Effector CD4-positive, alpha-beta T cell (primary cell): ENCODE measurements around the gene C9orf57. TPM values are rescaled to one million over a fixed set of nuclear protein-coding genes. Genes with fewer than 3 reads are reported as not detected.
"Not testable (repeated sequence)": the region's sequence is repeated elsewhere in the genome, so short reads cannot be mapped to it uniquely, and the experiment has no call there.

ENCODE experiments used
- DNase-seq: peaks from one replicate; pipeline ENCODE4 v3.0.0-alpha.2; 2020
- total RNA-seq: gene quantifications from one replicate; lab custom pipeline; 2026; lab: John Stamatoyannopoulos, UW

The C9orf57 gene, protein sequence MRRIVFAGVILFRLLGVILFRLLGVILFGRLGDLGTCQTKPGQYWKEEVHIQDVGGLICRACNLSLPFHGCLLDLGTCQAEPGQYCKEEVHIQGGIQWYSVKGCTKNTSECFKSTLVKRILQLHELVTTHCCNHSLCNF
- not detected for total RNA-seq

DNA sequence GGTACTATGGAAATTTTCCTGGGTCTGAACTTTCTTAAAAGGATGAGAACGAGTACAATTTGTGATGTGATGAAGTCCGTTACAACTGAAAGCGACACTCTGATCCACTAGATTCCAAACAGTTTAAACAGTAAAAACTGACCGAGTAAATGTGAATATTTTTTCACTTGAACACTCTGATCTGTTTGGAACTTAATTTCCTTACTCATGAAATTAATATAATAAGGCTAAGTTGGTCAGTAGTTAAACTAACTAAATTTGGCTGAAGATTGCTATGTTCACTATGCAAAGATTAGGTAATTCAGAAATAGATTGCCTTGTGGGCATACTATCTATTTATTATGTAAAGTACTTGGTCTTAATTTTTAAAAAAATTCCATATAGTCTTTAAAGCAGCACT, at the start of gene C9orf57:
Gene C9orf57, minus strand, starts transcription at position 101 of the 400 bp plus-strand sequence. CDS start 1,282 bp downstream, outside the sequence.
- no peak for DNase-seq

DNA sequence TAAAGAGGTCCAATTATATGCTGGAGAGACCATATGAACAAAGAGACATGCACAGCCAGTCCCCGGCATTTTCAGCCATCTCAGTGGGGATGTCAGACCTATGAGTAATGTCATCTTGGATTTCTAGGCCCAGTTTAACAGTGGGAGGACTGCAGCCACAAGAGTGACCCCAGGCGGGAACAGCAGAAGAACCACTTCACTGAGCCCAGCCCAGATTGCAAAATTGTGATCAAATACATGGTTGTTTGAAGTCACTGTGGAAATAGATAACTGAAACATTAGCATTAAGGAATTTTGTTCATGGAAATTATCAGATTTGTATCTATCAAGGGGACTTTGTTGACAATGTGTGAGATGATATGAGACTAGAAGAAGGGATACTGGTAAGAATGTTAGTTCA, 42.1 kb upstream of the C9orf57 start:
- DNase-seq = no peak

DNA sequence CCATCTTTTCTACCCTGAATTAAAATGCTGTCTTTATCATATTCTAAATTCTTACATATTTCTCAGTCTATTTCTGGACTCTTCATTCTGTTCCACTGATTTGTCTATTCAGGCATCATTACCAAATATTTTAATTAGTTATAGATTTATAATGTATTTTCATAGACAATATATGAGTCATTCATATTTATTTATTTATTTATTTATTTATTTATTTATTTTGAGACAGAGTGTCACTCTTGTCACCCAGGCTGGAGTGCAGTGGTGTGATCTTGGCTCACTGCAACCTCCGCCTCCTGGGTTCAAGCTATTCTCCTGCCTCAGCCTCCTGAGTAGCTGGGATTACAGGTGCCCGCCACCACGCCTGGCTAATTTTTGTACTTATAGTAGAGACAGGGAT, 35.1 kb upstream of the C9orf57 start:
- not testable (repeated sequence) for DNase-seq

DNA sequence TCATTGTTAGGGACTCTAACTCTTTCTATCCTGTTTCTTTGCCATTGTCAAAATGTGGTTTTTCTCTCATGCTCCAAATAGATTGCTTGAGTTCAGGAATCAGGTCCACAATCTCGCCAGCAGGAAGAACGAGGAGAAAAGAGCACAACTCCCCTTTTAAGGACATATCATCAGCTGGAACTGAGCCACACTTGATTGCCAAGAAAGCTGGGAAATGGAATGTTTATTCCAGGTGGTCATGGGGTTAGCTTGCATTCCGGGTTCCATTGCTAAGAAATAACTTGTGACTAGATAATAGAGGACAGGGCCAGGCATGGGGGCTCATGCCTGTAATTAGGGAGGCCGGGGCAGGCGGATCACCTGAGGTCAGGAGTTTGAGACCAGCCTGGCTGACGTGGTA, 32.4 kb upstream of the C9orf57 start:
- no peak for DNase-seq

DNA sequence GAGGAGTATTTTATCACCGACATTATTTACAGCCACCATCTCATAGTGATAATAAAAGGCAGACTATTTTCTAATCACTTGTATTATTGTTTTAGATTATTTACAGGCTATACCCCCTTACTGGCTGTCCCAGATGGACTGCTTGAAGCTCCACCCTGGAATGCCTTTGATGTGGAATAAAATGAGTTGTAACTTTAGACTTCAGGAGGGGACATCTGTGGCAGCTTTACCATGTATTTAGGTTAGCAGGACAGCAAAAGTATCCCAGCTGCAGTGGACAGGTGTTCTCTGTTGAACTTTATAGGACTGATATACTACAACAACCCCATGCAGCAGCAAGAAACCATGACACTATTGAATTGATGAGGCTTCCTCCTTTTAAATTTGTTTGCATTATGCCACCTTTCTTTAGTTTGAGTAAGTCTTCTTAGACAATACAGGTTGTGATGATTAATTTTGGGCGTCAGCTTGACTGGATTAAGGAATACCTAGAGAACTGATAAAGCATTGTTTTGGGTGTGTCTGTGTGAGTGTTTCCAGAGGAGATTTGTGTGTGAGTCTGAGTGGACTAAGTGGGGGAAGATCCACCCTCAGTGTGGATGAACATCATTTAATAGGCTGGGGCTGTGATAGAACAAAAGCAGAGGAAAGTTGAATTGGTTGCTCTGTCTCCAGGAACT, 29.2 kb upstream of the C9orf57 start:
- no peak for DNase-seq

DNA sequence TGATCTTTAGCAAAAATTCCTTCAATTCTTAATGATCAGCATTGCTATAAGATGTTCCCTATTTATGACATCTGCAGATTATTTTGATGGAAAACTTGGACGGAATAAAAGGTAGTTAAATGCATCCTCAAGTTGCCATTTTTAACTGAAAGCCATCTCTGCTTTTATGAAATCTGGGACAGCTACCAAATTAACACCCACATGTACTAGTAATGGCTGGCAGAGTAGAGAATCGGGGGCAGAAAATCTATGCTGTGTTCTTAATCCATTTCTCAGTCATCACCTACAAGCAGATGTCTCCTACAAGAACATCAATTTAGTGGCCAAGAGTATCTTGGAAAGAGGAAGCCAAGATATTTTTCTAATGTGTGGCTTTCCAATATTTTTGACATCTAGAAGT, 22.1 kb upstream of the C9orf57 start:
- DNase-seq = no peak

DNA sequence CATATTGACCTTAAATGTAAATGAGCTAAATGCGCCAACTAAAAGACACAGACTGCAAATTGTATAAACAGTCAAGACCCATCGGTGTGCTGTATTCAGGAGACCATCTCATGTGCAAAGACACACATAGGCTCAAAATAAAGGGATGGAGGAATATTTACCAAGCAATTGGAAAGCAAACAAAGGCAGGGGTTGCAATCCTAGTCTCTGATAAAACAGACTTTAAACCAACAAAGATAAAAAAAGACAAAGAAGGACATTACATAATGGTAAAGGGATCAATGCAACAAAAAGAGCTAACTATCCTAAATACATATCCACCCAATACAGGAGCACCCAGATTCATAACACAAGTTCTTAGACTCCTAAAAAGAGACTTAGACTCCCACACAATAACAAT, 14.3 kb upstream of the C9orf57 start:
- DNase-seq = not testable (repeated sequence)

DNA sequence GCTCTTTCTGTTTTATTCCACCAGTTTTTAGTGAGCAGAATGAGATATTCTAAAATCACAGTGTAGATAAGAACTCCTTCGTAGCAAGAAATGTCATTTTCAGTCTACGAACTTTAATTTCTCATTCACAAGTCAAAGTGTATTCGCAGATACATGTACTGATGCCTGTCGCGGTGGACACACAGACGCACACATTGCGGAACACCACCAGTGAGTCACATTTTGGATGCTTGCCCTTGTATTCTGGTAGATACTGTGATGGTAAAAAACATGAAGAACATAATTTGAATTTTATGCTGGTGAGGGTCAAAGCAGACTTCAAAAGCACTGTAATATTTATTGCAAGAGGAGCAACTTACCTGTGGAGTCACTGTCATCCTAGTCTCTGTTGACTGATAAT, 4.7 kb upstream of the C9orf57 start:
- no peak for DNase-seq

DNA sequence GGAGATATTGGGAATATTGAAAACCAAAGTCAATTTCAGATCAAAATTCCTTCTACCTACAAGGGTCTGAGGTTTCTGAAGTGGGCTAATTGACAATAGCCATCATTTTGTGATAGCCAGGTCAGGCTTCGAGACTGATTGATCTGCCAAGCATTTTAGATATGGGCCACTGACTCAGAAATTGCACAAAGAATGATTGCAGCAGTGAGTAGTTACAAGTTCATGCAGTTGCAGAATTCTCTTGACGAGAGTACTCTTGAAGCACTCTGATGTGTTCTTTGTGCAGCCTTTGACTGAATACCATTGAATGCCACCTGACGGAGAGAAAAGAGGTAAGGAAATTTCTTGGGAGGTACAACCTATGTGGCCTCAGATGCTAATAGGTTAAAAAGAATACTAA, 8.3 kb downstream of the C9orf57 start:
- DNase-seq = no peak

DNA sequence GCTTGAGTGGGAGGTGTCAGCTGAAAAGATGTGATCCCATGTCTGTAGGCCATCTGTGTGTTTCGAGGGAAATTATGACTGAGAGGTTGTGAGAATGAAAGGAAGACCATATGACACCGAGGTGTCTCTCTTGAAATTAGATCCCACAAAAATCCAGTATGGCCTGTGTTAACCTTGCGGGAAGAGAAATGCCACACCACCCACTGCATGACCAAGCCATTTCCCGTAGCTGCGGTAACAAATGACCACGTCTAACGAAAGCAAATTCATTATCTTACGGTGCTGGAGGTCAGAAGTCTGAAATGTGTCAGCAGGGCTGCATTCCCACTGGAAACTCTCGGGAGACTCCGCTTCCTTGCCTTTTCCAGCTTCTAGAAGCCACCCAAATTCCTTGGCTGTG, 11.6 kb downstream of the C9orf57 start:
- no peak for DNase-seq

DNA sequence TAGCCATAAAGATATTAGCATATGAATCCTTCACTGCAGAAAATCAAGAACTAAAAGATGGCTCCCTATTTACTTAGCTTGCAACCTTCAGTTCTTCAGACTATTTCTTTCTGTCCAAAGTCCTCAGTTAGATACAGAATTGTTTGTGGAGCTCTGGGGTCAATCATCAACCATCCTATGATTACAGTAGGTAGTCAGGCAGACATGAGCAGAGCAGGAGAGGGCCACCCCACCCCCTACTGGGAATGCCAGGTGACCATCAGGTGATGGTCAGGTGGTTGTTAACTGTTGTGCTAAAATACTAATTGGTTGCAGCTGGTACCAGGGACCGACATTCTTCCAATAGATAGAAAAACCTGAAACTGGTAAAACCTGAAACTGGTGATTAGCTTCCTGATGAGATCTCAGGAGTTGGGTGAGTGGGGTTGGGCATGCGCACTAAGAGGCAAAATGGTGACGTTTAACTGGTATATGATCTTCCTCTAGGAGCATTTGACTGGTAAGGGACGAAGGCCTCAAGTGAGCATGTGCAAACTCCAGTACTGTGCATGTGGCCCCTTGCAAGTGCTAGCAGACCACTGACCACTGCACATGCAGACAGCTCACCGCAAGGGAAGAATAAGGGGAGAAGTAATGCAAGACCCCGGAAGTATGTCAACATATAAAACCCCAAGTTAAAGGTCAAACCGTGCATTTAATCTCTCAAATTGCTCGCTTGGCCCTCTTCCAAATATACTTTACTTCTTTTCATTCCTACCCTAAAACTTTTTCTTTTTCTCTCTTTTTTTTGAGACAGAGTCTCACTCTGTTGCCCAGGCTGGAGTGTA, 13.6 kb downstream of the C9orf57 start:
- no peak for DNase-seq

DNA sequence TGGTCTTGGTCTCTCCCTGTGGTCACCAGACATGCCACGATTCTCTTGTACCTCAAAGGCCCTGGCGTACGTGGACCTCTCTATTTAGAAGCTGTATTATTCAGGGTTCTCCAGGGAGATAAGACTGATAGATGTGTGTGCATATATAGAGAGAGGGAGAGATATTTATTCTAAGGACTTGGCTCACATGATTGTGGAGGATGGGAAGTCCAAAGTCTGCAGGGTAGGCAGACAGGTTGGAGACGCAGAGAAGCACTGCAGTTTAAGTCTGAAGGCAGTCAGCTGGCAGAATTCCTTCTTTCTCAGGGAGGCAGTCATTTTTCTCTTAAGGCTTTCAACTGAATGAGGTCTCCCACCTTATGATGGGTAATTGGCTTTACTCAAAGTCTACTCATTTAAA, 16.3 kb downstream of the C9orf57 start:
- DNase-seq = no peak

DNA sequence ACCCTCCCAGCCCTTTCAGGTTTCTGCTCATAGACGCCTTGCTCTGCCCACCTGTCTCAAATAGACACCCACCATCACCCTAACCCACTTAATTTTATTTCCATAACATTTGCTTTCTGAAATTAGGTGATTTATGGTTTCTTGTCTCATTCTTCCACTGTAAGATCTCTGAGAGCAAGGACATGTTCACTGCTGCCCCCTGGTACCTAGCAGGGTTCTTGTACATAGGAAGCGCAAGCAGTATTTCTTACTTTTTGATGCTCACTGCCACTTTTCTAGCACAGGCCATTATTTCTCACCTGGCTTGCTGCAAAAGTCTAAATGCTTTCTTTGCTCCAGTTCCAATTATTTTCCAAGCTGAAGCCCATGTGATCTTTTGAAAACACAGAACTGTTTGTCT, 16.8 kb downstream of the C9orf57 start:
- DNase-seq = no peak

DNA sequence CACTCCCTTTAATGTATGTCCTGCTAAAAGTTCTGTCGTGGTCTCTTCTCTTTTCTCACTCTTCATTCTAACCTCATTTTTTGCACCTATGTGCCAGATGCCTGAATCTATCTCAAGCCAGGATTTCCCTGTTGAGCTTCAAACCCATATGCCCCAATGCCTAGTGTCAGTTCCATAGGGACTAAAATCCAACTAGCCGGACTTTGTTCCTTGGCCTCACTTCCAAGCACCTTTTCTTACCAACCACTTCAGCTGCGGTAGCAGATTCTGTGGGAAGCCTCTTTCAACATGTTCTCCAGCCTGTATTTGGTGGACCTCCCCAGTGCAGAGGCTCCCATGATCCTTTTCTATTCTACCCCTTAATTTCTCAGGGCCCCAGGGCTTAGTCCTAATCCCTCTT, 17.5 kb downstream of the C9orf57 start:
- no peak for DNase-seq

DNA sequence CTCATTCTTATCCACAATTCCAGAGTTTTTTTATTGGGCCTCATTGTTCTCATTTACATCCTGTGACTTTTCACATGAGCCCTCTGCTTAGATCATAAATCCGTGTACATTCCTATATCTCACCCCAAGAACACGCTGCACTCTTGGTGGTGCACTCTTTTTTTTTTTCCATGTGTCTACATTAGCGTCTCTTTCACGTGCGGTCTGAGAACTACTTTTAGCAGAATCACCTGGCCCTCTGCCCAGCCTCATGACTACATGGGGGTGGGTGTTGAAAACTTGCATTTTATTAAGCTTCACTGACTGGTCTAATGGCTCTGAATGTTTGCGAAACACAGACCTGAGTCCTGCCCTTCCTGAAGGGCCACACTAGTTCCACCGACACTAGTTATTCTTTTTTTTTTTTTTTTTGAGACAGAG, 18.6 kb downstream of the C9orf57 start:
- no peak for DNase-seq

DNA sequence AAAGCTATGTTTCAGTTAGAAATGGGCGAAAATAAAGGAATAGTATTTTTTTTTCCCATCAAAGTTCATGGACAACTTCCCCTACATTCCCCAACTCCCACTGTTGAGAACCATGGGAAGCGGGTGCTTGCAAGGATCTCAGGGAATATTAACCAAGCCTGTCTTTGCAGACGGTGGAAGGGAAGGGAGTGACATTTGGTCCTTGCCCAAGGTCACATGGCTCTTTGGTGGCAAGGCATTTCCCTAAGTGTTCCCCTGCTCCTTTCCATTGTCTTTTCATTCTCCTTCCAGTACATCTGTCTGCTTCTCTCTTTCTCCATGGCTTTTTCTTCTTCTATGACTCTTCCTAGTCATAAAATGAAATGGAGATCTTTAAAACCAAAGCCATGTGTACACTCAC, 19.0 kb downstream of the C9orf57 start:
- no peak for DNase-seq

DNA sequence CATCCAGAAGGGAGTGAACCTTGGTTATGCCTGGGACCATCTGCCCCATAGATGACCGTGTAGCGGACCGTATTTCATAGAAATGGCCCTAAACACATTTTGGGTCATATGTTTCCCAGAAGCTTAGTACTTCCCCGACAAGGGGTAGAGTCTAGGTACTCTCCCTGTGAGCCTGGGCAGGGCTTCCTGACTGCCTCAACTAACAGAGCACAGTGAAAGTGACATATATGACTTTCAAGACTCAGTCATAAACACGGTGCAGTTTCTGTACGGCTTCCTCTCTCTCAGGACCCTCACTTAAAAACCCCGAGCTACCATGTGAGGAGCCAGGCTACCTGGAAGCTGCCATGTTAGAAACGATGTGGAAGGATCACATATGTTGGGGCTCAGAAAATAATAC, 20.9 kb downstream of the C9orf57 start:
- no peak for DNase-seq

DNA sequence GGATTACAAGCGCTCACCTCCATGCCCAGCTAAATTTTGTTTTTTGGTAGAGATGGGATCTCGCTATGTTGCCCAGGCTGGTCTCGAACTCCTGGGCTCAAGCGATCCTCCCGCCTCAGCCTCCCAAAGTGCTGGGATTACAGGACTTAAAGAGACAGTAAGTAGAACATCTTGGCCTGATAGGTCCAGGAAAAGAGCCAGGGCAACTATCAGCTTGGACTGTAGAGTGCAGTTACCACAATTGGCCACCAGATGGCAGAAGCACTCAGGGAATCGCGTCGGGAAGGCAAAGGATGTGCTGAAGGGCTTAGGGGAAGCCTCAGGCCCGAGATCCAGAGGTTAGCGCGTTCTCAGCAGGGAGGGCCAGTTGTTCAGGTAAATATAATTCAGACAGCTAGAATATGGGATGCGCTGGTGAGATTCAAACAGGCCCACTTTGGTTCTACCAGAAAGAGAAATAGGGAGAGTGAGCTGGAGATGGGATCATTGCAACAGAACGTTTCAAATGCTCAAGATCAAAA, 21.5 kb downstream of the C9orf57 start:
- DNase-seq = peak; percentile 35

DNA sequence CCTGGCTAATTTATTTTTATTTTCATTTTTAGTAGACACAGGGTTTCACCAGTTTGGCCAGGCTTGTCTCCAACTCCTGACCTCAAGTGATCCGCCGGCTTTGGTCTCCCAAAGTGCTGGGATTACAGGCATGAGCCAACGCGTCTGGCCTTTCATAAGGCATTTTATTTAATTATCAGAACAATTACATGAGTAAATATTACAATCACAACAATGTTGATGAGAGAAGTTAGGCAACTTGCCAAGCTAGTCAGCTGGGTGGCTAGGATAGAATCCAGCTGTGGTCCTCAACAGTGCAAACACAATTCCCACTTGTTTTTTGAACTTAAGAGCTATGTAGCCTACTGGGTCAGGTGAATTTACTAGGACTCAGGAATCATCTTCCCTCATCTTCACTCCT, 22.0 kb downstream of the C9orf57 start:
- no peak for DNase-seq

DNA sequence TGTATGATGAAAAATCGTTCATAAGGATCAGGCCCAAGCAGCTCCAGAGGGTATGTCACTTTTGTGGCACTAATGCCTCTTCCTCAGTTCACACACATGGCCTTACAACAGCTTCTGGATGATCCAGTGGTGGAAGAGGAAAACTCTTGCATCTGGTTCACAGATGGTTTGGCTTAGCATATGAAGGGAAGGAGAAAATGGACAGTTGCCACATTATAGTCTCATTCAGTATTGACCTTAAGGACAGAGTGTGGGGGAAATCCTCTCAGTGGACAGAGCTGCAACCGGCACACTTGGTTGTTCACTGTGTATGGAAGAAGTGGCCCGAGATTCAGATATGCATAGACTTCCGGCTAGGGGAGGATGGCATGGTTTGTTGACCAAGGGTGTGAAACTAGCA, 22.8 kb downstream of the C9orf57 start:
- no peak for DNase-seq

DNA sequence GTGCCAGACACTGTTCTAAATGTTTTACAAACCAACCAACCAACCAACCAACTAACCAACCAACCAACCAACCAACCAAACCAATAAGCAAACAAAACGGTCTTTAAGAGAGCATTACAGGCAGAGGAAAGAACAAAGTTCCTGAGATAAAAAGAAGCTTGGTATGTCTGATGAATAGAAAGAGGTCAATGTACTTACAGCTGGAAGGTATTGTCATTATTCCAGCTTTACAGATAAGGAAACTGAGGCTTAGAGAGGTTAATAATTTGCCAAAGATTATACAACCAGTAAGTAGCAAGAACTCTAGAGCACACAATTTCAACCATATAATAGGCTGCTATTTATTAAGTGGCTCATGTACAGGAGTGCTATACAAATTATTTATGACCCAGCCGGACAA, 29.6 kb downstream of the C9orf57 start:
- no peak for DNase-seq

DNA sequence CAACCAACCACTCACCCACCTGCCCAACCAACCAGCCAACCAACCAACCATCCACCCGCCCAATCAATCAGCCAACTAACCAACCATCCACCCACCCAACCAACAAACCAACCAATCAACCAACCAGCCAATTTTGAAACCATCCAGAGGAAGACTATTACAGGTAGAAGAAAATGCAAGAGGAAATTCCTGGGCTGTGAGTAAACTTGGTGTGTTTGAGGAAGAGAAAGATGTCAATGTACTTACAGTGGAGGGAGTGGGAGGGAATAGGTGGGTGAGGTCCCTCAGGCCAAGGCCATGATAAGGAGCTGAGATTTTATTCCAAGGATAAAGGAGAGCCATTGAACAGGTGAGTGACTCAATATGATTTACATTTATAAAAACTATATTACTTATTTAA, 30.4 kb downstream of the C9orf57 start:
- DNase-seq = no peak

DNA sequence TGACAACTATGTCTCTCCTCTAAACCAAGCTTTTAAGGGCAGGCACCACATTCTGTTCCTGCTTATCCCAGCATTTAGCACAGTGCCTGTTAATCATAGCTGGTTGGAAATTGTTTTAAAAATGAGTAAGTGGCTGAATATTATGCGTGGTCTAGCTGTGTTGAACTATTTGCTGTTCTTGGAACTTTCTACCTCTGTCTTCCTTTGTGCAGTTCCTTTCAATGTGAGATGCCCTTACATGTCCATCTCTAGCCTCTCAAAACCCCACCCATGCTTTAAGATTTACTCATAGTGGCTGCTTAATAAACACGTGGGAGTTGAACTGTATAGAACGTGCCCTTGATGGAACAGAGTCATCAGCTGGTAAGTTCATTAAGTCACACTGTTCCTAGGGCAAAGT, 34.5 kb downstream of the C9orf57 start:
- DNase-seq = no peak

DNA sequence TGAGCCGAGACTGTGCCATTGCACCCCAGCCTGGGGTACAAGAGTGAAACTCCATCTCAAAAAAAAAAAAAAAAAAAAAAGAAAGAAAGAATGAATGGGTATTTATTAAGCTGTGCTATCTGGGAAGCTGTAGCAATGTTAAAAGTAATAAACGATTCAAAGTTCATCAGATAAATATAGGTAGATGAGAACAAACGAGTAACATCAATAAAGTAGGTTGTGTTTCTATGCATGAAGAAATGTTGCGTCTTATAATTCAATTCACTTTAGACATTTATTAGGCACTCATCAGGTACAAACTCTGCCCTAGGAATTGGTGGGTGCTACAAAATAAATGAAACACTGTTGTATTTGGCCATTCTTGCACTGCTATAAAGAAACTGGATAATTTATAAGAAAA, 36.8 kb downstream of the C9orf57 start:
- DNase-seq = no peak
